ENCODE results near the gene DOCK2.

DOCK2 gene

GRCh38 chr5:170049713-170050112 lies 412.6 kb downstream of the DOCK2 start:
- DNase-seq (ENCODE audit: low spot score), result no peak

GRCh38 chr5:170053896-170054295 lies 416.8 kb downstream of the DOCK2 start:
- no peak for DNase-seq (ENCODE audit: low spot score)

GRCh38 chr5:170055606-170056005 lies 418.5 kb downstream of the DOCK2 start:
- DNase-seq (ENCODE audit: low spot score), result no peak

- no peak for DNase-seq (ENCODE audit: low spot score)
These were observed 419.6 kb downstream of the DOCK2 start for GRCh38 chr5:170056561-170057267.

- no peak for DNase-seq (ENCODE audit: low spot score)
These were observed 420.2 kb downstream of the DOCK2 start for GRCh38 chr5:170057311-170057710.

GRCh38 chr5:170059221-170059620 lies 422.1 kb downstream of the DOCK2 start:
- DNase-seq (ENCODE audit: low spot score), result no peak

- DNase-seq (ENCODE audit: low spot score), result peak; percentile 52
These were observed 430.1 kb downstream of the DOCK2 start for GRCh38 chr5:170067152-170067551.

- DNase-seq (ENCODE audit: low spot score), result no peak
These were observed 430.6 kb downstream of the DOCK2 start for GRCh38 chr5:170067574-170068170.

GRCh38 chr5:170069512-170069911 lies 432.4 kb downstream of the DOCK2 start:
- no peak for DNase-seq (ENCODE audit: low spot score)

- peak; percentile 78 for DNase-seq (ENCODE audit: low spot score)
These were observed 433.7 kb downstream of the DOCK2 start for GRCh38 chr5:170070556-170071412.

- DNase-seq (ENCODE audit: low spot score), result no peak
These were observed 434.7 kb downstream of the DOCK2 start for GRCh38 chr5:170071748-170072147.

GRCh38 chr5:170075696-170076095 lies 438.6 kb downstream of the DOCK2 start:
- DNase-seq (ENCODE audit: low spot score), result no peak

GRCh38 chr5:170076211-170076610 lies 439.1 kb downstream of the DOCK2 start:
- DNase-seq (ENCODE audit: low spot score), result no peak

- no peak for DNase-seq (ENCODE audit: low spot score)
These were observed 439.7 kb downstream of the DOCK2 start for GRCh38 chr5:170076739-170077138.

GRCh38 chr5:170077526-170077925 lies 440.5 kb downstream of the DOCK2 start:
- no peak for DNase-seq (ENCODE audit: low spot score)

- DNase-seq (ENCODE audit: low spot score), result no peak
These were observed 441.4 kb downstream of the DOCK2 start for GRCh38 chr5:170078458-170078857.

GRCh38 chr5:170078931-170079330 lies 441.9 kb downstream of the DOCK2 start:
- no peak for DNase-seq (ENCODE audit: low spot score)

- DNase-seq (ENCODE audit: low spot score), result no peak
These were observed 443.1 kb downstream of the DOCK2 start for GRCh38 chr5:170080217-170080616.

- DNase-seq (ENCODE audit: low spot score), result no peak
These were observed 443.8 kb downstream of the DOCK2 start for GRCh38 chr5:170080786-170081445.

GRCh38 chr5:170081616-170082015 lies 444.5 kb downstream of the DOCK2 start:
- no peak for DNase-seq (ENCODE audit: low spot score)

- DNase-seq (ENCODE audit: low spot score), result no peak
These were observed 445.6 kb downstream of the DOCK2 start for GRCh38 chr5:170082701-170083100.
